WERI-Rb-1 (cell line): ENCODE data around the gene TRIM52.

ENCODE experiments used
- DNase-seq: peaks from one replicate; pipeline ENCODE4 v3.0.0-alpha.2; 2020
- H3K27ac ChIP-seq: fragments of 250-450 bp; sonication (Bioruptor Pico); 2 replicates; pipeline ENCODE4 v1.5.1; 2020; ENCODE audit warnings: mild to moderate bottlenecking, moderate library complexity
- H3K27me3 ChIP-seq: fragments of 250-450 bp; sonication (Bioruptor Pico); 2 replicates; pipeline ENCODE4 v1.5.1; 2021; ENCODE audit warnings: mild to moderate bottlenecking, low read depth, moderate library complexity; ENCODE audit not compliant: insufficient read depth, severe bottlenecking
- H3K36me3 ChIP-seq: fragments of 250-450 bp; sonication (Bioruptor Pico); 2 replicates; pipeline ENCODE4 v1.5.1; 2020; ENCODE audit warnings: mild to moderate bottlenecking, moderate library complexity
- H3K4me3 ChIP-seq: 2 replicates; pipeline ENCODE4 v1.5.1; 2011; ENCODE audit warnings: low read depth, mild to moderate bottlenecking, control low read depth, low read length
- H3K9me3 ChIP-seq: fragments of 250-450 bp; sonication (Bioruptor Pico); 2 replicates; pipeline ENCODE4 v1.5.1; 2021; ENCODE audit warnings: mild to moderate bottlenecking, moderate library complexity; ENCODE audit not compliant: severe bottlenecking
- CTCF ChIP-seq: IDR thresholded peaks from 2 replicates; pipeline ENCODE4 v1.5.1; 2011; ENCODE audit warnings: low read depth, mild to moderate bottlenecking, control low read depth, inconsistent platforms, low read length

Gene TRIM52

GRCh38 chr5:181235323-181235688, 25.6 kb downstream of the TRIM52 start:
- H3K36me3 ChIP-seq: peaks cover 53% of the 10 kb centered on the region
- no peaks in the 10 kb centered on the region for H3K27me3 ChIP-seq
- no peaks in the 10 kb centered on the region for H3K9me3 ChIP-seq
- no peak overlapping the region for H3K27ac ChIP-seq
- TF ChIP-seq CTCF: no peak
- no peak for DNase-seq
- no peak overlapping the region for H3K4me3 ChIP-seq

- no peak overlapping the region for H3K27ac ChIP-seq
- no peaks in the 10 kb centered on the region for H3K9me3 ChIP-seq
- H3K4me3 ChIP-seq: no peak overlapping the region
- H3K27me3 ChIP-seq: no peaks in the 10 kb centered on the region
- no peak for DNase-seq
- TF ChIP-seq CTCF: no peak
- H3K36me3 ChIP-seq: peaks cover 47% of the 10 kb centered on the region
These were observed 26.3 kb downstream of the TRIM52 start for GRCh38 chr5:181234455-181235306.

GRCh38 chr5:181233801-181234454, 27.0 kb downstream of the TRIM52 start:
- H3K27me3 ChIP-seq: no peaks in the 10 kb centered on the region
- H3K9me3 ChIP-seq: no peaks in the 10 kb centered on the region
- peaks cover 39% of the 10 kb centered on the region for H3K36me3 ChIP-seq
- no peak overlapping the region for H3K27ac ChIP-seq
- H3K4me3 ChIP-seq: no peak overlapping the region
- no peak for DNase-seq
- no peak for TF ChIP-seq CTCF

- no peak for DNase-seq
- peaks cover 34% of the 10 kb centered on the region for H3K36me3 ChIP-seq
- no peaks in the 10 kb centered on the region for H3K9me3 ChIP-seq
- no peak for TF ChIP-seq CTCF
- H3K27me3 ChIP-seq: no peaks in the 10 kb centered on the region
- no peak overlapping the region for H3K4me3 ChIP-seq
- H3K27ac ChIP-seq: no peak overlapping the region
These were observed 27.7 kb downstream of the TRIM52 start for GRCh38 chr5:181233088-181233800.

- no peak for DNase-seq
- TF ChIP-seq CTCF: no peak
- Histone ChIP-seq H3K4me3 (no peak overlapping the region), H3K27me3 (no peaks in the 10 kb centered on the region), H3K27ac (no peak overlapping the region), H3K36me3 (peaks cover 27% of the 10 kb centered on the region), H3K9me3 (no peaks in the 10 kb centered on the region)
These were observed 28.4 kb downstream of the TRIM52 start for GRCh38 chr5:181232593-181232992.
